Panc1 (cell line): ENCODE results near the gene STPG4. TPM values are rescaled to one million over a fixed set of nuclear protein-coding genes. Genes with fewer than 3 reads are reported as not detected.

Experiments used
- ATAC-seq: fragments of 200-7000 bp; cut with Tn5 transposase; 2 replicates; pipeline ENCODE4 v1.9.1; 2020; ENCODE audit warnings: mild to moderate bottlenecking, moderate library complexity
- BruUV-seq: library from RNA; stranded (reverse); fragments of 400-500 nt; replicated peaks from 2 replicates; lab custom pipeline; 2021; lab: Mats Ljungman, UMichigan
- CTCF ChIA-PET: fragments of 300-600 bp; sonication (Branson Sonifier 250); formaldehyde crosslinking; loops from one replicate; lab custom pipeline; 2022; ENCODE audit warnings: antibody characterized with exemption; lab: Charles Lee
- POLR2A ChIA-PET: fragments of 300-600 bp; sonication (Branson Sonifier 250); formaldehyde crosslinking; loops from one replicate; lab custom pipeline; 2022; ENCODE audit warnings: antibody characterized with exemption; lab: Charles Lee
- DNase-seq: peaks from one replicate; pipeline ENCODE4 v3.0.0-alpha.2; 2010; ENCODE audit warnings: low read depth, low spot score
- H3K27ac ChIP-seq: 2 replicates; pipeline ENCODE4 v1.5.1; 2011; ENCODE audit warnings: mild to moderate bottlenecking, low read length, inconsistent platforms
- H3K27me3 ChIP-seq: fragments of 200-500 bp; sonication (Bioruptor generic); 2 replicates; pipeline ENCODE4 v1.6.0; 2014; ENCODE audit warnings: low read length, inconsistent platforms; ENCODE audit not compliant: control insufficient read depth, insufficient read depth
- H3K36me3 ChIP-seq: fragments of 200-500 bp; sonication (Bioruptor generic); 2 replicates; pipeline ENCODE4 v1.5.1; 2014; ENCODE audit warnings: inconsistent platforms, mild to moderate bottlenecking, low read length, moderate library complexity; ENCODE audit not compliant: control insufficient read depth, insufficient read depth
- H3K4me1 ChIP-seq: 2 replicates; pipeline ENCODE4 v1.5.1; 2011; ENCODE audit warnings: inconsistent platforms, mild to moderate bottlenecking, low read length, moderate library complexity; ENCODE audit not compliant: control insufficient read depth, insufficient read depth
- H3K4me3 ChIP-seq, 2 experiments: 2 replicates each; pipeline ENCODE4 v1.5.1; 2011 to 2012; ENCODE audit warnings: low read depth in 2 of 2, low read length in 2 of 2, mild to moderate bottlenecking in 2 of 2, inconsistent platforms in 1 of 2, moderate library complexity in 1 of 2
- H3K9me3 ChIP-seq: fragments of 200-500 bp; sonication (Bioruptor generic); 2 replicates; pipeline ENCODE4 v1.5.1; 2014; ENCODE audit warnings: low read depth, mild to moderate bottlenecking, inconsistent platforms, low read length, moderate library complexity; ENCODE audit not compliant: control insufficient read depth, insufficient read depth
- POLR2AphosphoS5 ChIP-seq: IDR thresholded peaks from 2 replicates; pipeline ENCODE4 v1.6.1; 2012; ENCODE audit warnings: mild to moderate bottlenecking, low read depth, low read length, moderate library complexity
- SIN3A ChIP-seq: IDR thresholded peaks from 2 replicates; pipeline ENCODE4 v1.6.1; 2012; ENCODE audit warnings: low read depth, mild to moderate bottlenecking, low read length, moderate library complexity, borderline replicate concordance; ENCODE audit not compliant: insufficient read depth
- TCF7L2 ChIP-seq: IDR thresholded peaks from 2 replicates; pipeline ENCODE4 v1.6.1; 2011; ENCODE audit warnings: mild to moderate bottlenecking, low read depth, low read length, inconsistent platforms
- in situ Hi-C: cut with HindIII; loops from 2 replicates; pipeline ENCODE4 v1.10.0; 2016; ENCODE audit warnings: low sequenced_read_pairs, low pct_unique_long_range_greater_than_20kb
- intact Hi-C: fragments of 100-400 bp; cut with micrococcal nuclease; formaldehyde crosslinking; loops from one replicate; pipeline ENCODE4 v1.10.0; 2022; ENCODE audit not compliant: unreplicated experiment
- total RNA-seq: library from RNA; stranded (reverse); gene quantifications from one replicate; pipeline ENCODE4 v1.2.1, GENCODE V29; 2021; ENCODE audit not compliant: unreplicated experiment
- TF ChIP-seq, protein P1 (sequence below): fragments of 450-650 bp; IDR thresholded peaks from 2 replicates; pipeline ENCODE4 v1.5.1; 2017; ENCODE audit warnings: mild to moderate bottlenecking
- TF ChIP-seq, protein P2 (sequence below), 2 experiments: IDR thresholded peaks; 2 replicates each; pipeline ENCODE4 v1.6.1; 2011 to 2012; ENCODE audit warnings: low read depth in 2 of 2, control low read depth in 1 of 2, low read length in 1 of 2, mild to moderate bottlenecking in 1 of 2, moderate library complexity in 1 of 2; ENCODE audit not compliant: insufficient read depth in 1 of 2

STPG4 gene
- total RNA-seq, 1 experiment from 2014 or later = 0.36 TPM

GRCh38 chr2:47087051-47087450, 68.1 kb downstream of the STPG4 start:
- Histone ChIP-seq H3K4me1 (no peaks in the 10 kb centered on the region), H3K9me3 (no peaks in the 10 kb centered on the region), H3K36me3 (no peaks in the 10 kb centered on the region), H3K27ac (peak overlapping the region; percentile 7; the same call in 1 of the 2 replicates), H3K27me3 (no peaks in the 10 kb centered on the region), H3K4me3 (no peak overlapping the region)
- BruUV-seq = no TSS peak
- CTCF ChIA-PET = no interaction called here
- ATAC-seq = no peak
- intact Hi-C loops (no loop called here), in situ Hi-C loops (no loop called here)
- TF ChIP-seq, protein P1, sequence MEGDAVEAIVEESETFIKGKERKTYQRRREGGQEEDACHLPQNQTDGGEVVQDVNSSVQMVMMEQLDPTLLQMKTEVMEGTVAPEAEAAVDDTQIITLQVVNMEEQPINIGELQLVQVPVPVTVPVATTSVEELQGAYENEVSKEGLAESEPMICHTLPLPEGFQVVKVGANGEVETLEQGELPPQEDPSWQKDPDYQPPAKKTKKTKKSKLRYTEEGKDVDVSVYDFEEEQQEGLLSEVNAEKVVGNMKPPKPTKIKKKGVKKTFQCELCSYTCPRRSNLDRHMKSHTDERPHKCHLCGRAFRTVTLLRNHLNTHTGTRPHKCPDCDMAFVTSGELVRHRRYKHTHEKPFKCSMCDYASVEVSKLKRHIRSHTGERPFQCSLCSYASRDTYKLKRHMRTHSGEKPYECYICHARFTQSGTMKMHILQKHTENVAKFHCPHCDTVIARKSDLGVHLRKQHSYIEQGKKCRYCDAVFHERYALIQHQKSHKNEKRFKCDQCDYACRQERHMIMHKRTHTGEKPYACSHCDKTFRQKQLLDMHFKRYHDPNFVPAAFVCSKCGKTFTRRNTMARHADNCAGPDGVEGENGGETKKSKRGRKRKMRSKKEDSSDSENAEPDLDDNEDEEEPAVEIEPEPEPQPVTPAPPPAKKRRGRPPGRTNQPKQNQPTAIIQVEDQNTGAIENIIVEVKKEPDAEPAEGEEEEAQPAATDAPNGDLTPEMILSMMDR = no peak
- TF ChIP-seq TCF7L2 = no peak
- TF ChIP-seq POLR2AphosphoS5 = no peak
- TF ChIP-seq SIN3A = no peak
- TF ChIP-seq, protein P2, sequence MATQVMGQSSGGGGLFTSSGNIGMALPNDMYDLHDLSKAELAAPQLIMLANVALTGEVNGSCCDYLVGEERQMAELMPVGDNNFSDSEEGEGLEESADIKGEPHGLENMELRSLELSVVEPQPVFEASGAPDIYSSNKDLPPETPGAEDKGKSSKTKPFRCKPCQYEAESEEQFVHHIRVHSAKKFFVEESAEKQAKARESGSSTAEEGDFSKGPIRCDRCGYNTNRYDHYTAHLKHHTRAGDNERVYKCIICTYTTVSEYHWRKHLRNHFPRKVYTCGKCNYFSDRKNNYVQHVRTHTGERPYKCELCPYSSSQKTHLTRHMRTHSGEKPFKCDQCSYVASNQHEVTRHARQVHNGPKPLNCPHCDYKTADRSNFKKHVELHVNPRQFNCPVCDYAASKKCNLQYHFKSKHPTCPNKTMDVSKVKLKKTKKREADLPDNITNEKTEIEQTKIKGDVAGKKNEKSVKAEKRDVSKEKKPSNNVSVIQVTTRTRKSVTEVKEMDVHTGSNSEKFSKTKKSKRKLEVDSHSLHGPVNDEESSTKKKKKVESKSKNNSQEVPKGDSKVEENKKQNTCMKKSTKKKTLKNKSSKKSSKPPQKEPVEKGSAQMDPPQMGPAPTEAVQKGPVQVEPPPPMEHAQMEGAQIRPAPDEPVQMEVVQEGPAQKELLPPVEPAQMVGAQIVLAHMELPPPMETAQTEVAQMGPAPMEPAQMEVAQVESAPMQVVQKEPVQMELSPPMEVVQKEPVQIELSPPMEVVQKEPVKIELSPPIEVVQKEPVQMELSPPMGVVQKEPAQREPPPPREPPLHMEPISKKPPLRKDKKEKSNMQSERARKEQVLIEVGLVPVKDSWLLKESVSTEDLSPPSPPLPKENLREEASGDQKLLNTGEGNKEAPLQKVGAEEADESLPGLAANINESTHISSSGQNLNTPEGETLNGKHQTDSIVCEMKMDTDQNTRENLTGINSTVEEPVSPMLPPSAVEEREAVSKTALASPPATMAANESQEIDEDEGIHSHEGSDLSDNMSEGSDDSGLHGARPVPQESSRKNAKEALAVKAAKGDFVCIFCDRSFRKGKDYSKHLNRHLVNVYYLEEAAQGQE (IDR thresholded peaks at IDR 0.05; ENCODE audit: insufficient read depth in 1 of 2, low read depth in 2 of 2, low read length in 1 of 2) = no peak
- POLR2A ChIA-PET = no interaction called here
- DNase-seq = no peak

DNA sequence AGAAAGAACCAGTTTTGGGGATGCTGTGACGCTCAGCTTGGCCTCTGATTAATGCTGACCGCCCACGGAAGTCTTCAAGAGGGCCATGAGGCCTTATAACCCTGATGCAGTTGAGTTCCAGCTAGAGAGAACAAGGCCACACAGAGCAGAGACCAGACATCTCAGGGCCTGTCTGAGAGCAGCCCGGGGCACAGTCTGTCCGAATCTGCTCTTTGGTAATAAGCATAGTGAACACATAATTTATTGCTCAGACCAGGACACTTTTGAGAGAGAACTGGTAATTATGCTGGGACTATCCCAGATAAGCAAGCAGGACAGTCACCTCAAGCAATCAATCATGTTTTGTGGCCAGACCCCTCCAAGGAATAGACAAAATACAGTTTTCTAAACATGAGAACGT, 68.5 kb downstream of the STPG4 start:
- Histone ChIP-seq H3K4me3 (no peak overlapping the region), H3K36me3 (no peaks in the 10 kb centered on the region), H3K9me3 (no peaks in the 10 kb centered on the region), H3K27me3 (no peaks in the 10 kb centered on the region), H3K27ac (no peak overlapping the region), H3K4me1 (no peaks in the 10 kb centered on the region)
- in situ Hi-C loops = no loop called here
- TF ChIP-seq, protein P1 = no peak
- TF ChIP-seq POLR2AphosphoS5 (no peak), SIN3A (no peak), TCF7L2 (no peak)
- TF ChIP-seq, protein P2 (IDR thresholded peaks at IDR 0.05; ENCODE audit: insufficient read depth in 1 of 2, low read depth in 2 of 2, low read length in 1 of 2) = no peak
- POLR2A ChIA-PET = no interaction called here
- DNase-seq (no peak), ATAC-seq (no peak)
- no TSS peak for BruUV-seq
- CTCF ChIA-PET = no interaction called here
- intact Hi-C loops = no loop called here
